Liver (tissue), 9 donors: ENCODE measurements around the gene ANO7. TPM values are rescaled to one million over a fixed set of nuclear protein-coding genes. Genes with fewer than 3 reads are reported as not detected.

Experiments used
- DNase-seq: peaks from one replicate; pipeline ENCODE4 v3.0.0-alpha.2; 2017; ENCODE audit warnings: low spot score
- H3K27ac ChIP-seq, 2 donors: one replicate each; pipeline ENCODE4 v1.7.0; 2013; ENCODE audit warnings: inconsistent platforms in 2 of 2, low read length in 2 of 2, control low read depth in 1 of 2, low read depth in 1 of 2, mild to moderate bottlenecking in 1 of 2
- H3K27me3 ChIP-seq, 4 donors: one replicate each; pipeline versions ENCODE4 v1.6.1 to v1.7.0; 2013; ENCODE audit warnings: low read length in 3 of 4, inconsistent platforms in 1 of 4, mild to moderate bottlenecking in 1 of 4, moderate library complexity in 1 of 4; ENCODE audit not compliant: control insufficient read depth in 4 of 4, insufficient read depth in 4 of 4
- H3K36me3 ChIP-seq, 4 donors: one replicate each; pipeline versions ENCODE4 v1.6.1 to v1.7.0; 2013; ENCODE audit warnings: low read length in 3 of 4, mild to moderate bottlenecking in 3 of 4, low read depth in 1 of 4, moderate library complexity in 1 of 4; ENCODE audit not compliant: control insufficient read depth in 4 of 4, insufficient read depth in 3 of 4
- H3K4me1 ChIP-seq, 4 donors: one replicate each; pipeline versions ENCODE4 v1.6.1 to v1.7.0; 2013; ENCODE audit warnings: low read length in 3 of 4, mild to moderate bottlenecking in 3 of 4, moderate library complexity in 1 of 4; ENCODE audit not compliant: control insufficient read depth in 4 of 4, insufficient read depth in 4 of 4
- H3K4me3 ChIP-seq, 3 donors: one replicate each; pipeline versions ENCODE4 v1.6.1 to v1.7.0; 2013; ENCODE audit warnings: low read length in 3 of 3, control low read depth in 1 of 3, low read depth in 1 of 3, mild to moderate bottlenecking in 1 of 3
- H3K9ac ChIP-seq, 2 donors: one replicate each; pipeline ENCODE4 v1.7.0; 2013; ENCODE audit warnings: low read length in 2 of 2, mild to moderate bottlenecking in 2 of 2, moderate library complexity in 2 of 2, control low read depth in 1 of 2, low read depth in 1 of 2
- H3K9me3 ChIP-seq, 4 donors: one replicate each; pipeline versions ENCODE4 v1.6.1 to v1.7.0; 2013; ENCODE audit warnings: low read length in 3 of 4; ENCODE audit not compliant: control insufficient read depth in 4 of 4
- ATF3 ChIP-seq: IDR thresholded peaks from 2 replicates; pipeline ENCODE4 v1.6.1; 2016; ENCODE audit warnings: antibody characterized with exemption
- EGR1 ChIP-seq, 2 donors: IDR thresholded peaks; 2 replicates each; pipeline ENCODE4 v1.6.1; 2016 to 2018; ENCODE audit warnings: antibody characterized with exemption in 2 of 2, low read depth in 2 of 2
- FOXA1 ChIP-seq: IDR thresholded peaks from 2 replicates; pipeline ENCODE4 v1.6.1; 2016; ENCODE audit warnings: antibody characterized with exemption
- FOXA2 ChIP-seq: IDR thresholded peaks from 2 replicates; pipeline ENCODE4 v1.6.1; 2016; ENCODE audit warnings: antibody characterized with exemption
- GABPA ChIP-seq, 2 donors: IDR thresholded peaks in 1 of 2; conservative IDR thresholded peaks in 1 of 2; 2 replicates each; pipeline ENCODE4 v1.6.1; 2016; ENCODE audit warnings: antibody characterized with exemption in 2 of 2, mild to moderate bottlenecking in 1 of 2, moderate library complexity in 1 of 2
- HNF4A ChIP-seq, 2 donors: conservative IDR thresholded peaks; 2 replicates each; pipeline ENCODE4 v1.6.1; 2016; ENCODE audit warnings: antibody characterized with exemption in 2 of 2, mild to moderate bottlenecking in 2 of 2
- HNF4G ChIP-seq: IDR thresholded peaks from 2 replicates; pipeline ENCODE4 v1.6.1; 2016; ENCODE audit warnings: antibody characterized with exemption
- MAX ChIP-seq: IDR thresholded peaks from 2 replicates; pipeline ENCODE4 v1.6.1; 2016; ENCODE audit warnings: antibody characterized with exemption
- NR2F2 ChIP-seq: IDR thresholded peaks from 2 replicates; pipeline ENCODE4 v1.6.1; 2016; ENCODE audit warnings: antibody characterized with exemption
- RAD21 ChIP-seq, 2 donors: IDR thresholded peaks; 2 replicates each; pipeline ENCODE4 v1.6.1; 2016; ENCODE audit warnings: antibody characterized with exemption in 2 of 2, mild to moderate bottlenecking in 2 of 2
- RXRA ChIP-seq, 2 donors: IDR thresholded peaks; 2 replicates each; pipeline ENCODE4 v1.6.1; 2017 to 2018; ENCODE audit warnings: antibody characterized with exemption in 2 of 2, mild to moderate bottlenecking in 1 of 2
- SP1 ChIP-seq: IDR thresholded peaks from 2 replicates; pipeline ENCODE4 v1.6.1; 2018; ENCODE audit warnings: antibody characterized with exemption, mild to moderate bottlenecking
- TAF1 ChIP-seq: conservative IDR thresholded peaks from 2 replicates; pipeline ENCODE4 v1.6.1; 2016; ENCODE audit warnings: antibody characterized with exemption, mild to moderate bottlenecking
- YY1 ChIP-seq: IDR thresholded peaks from 2 replicates; pipeline ENCODE4 v1.6.1; 2016; ENCODE audit warnings: antibody characterized with exemption, mild to moderate bottlenecking
- WGBS: extraction: QIAGEN DNeasy Blood & Tissue Kit; methylation state at CpG from one replicate; pipeline ENCODE4 v1.1.7; 2013; 5-methylcytosine and 5-hydroxymethylcytosine counted together
- polyA plus RNA-seq, 2 donors: library from polyadenylated mRNA; stranded (reverse) in 1 of 2; unstranded in 1 of 2; fragments of 200-250 nt in 1 of 2; fragments of >200 nt in 1 of 2; fragmentation: Nextera tagmentation in 1 of 2; extraction: Ambion mirVana in 1 of 2; gene quantifications; one replicate each; pipeline versions ENCODE4 v1.2.1 to v1.2.3, GENCODE V29; 2013 to 2015
- total RNA-seq, 2 donors: library from RNA; depleted of rRNA; stranded (reverse); fragments of >200 nt; gene quantifications; one replicate each; pipeline ENCODE4 v1.2.3, GENCODE V29; 2014
- TF ChIP-seq, protein P1 (sequence below): fragments of 150-350 bp; IDR thresholded peaks from 2 replicates; pipeline ENCODE4 v1.5.1; 2017; ENCODE audit warnings: improper control_type of control experiment, low read depth, low read length; ENCODE audit not compliant: missing input control
- TF ChIP-seq, protein P2 (sequence below): IDR thresholded peaks from 2 replicates; pipeline ENCODE4 v1.6.1; 2016; ENCODE audit warnings: antibody characterized with exemption
- TF ChIP-seq, protein P3 (sequence below): IDR thresholded peaks from 2 replicates; pipeline ENCODE4 v1.6.1; 2016; ENCODE audit warnings: antibody characterized with exemption, mild to moderate bottlenecking
- donor health status: healthy.
- donor health status: healthy.
- donor health status: healthy.
- donor health status: healthy.
- donor health status: healthy.

ANO7 gene
- total and polyA plus RNA-seq, 4 donors = 0.25 to 0.70 (median 0.45) TPM

DNA sequence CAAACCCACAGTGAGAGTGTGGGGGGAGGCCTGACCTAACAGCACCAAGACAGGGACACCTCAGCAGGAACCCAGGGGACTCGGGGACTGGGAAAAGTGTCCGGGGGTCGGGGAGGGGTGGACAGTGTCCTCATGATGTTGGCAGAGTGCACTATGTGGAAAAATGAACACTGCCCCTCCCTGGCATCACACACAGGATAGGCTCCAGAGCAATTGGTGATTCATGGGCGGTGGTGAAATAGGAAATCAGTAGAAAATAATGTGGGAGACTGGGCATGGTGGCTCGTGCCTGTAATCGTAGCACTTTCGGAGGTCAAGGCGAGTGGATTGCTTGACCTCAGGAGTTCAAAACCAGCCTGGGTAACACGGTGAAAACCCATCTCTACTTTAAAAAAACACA is 3.6 kb upstream of the ANO7 start:
- H3K4me3 ChIP-seq = no peak overlapping the region
- TF ChIP-seq, protein P1, sequence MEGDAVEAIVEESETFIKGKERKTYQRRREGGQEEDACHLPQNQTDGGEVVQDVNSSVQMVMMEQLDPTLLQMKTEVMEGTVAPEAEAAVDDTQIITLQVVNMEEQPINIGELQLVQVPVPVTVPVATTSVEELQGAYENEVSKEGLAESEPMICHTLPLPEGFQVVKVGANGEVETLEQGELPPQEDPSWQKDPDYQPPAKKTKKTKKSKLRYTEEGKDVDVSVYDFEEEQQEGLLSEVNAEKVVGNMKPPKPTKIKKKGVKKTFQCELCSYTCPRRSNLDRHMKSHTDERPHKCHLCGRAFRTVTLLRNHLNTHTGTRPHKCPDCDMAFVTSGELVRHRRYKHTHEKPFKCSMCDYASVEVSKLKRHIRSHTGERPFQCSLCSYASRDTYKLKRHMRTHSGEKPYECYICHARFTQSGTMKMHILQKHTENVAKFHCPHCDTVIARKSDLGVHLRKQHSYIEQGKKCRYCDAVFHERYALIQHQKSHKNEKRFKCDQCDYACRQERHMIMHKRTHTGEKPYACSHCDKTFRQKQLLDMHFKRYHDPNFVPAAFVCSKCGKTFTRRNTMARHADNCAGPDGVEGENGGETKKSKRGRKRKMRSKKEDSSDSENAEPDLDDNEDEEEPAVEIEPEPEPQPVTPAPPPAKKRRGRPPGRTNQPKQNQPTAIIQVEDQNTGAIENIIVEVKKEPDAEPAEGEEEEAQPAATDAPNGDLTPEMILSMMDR = no peak
- TF ChIP-seq YY1 (no peak), MAX (no peak), ATF3 (no peak), HNF4A (conservative IDR thresholded peaks at IDR 0.05) (no peak), NR2F2 (no peak), RAD21 (IDR thresholded peaks at IDR 0.05) (no peak), FOXA1 (no peak), EGR1 (IDR thresholded peaks at IDR 0.05; ENCODE audit: low read depth in 2 of 2) (no peak), SP1 (no peak), TAF1 (no peak), HNF4G (no peak)
- TF ChIP-seq, protein P2, sequence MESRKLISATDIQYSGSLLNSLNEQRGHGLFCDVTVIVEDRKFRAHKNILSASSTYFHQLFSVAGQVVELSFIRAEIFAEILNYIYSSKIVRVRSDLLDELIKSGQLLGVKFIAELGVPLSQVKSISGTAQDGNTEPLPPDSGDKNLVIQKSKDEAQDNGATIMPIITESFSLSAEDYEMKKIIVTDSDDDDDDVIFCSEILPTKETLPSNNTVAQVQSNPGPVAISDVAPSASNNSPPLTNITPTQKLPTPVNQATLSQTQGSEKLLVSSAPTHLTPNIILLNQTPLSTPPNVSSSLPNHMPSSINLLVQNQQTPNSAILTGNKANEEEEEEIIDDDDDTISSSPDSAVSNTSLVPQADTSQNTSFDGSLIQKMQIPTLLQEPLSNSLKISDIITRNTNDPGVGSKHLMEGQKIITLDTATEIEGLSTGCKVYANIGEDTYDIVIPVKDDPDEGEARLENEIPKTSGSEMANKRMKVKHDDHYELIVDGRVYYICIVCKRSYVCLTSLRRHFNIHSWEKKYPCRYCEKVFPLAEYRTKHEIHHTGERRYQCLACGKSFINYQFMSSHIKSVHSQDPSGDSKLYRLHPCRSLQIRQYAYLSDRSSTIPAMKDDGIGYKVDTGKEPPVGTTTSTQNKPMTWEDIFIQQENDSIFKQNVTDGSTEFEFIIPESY = no peak
- WGBS = 81% methylated on average over 9 of the region's 9 CpGs
- no peak overlapping the region for H3K27ac ChIP-seq
- H3K9me3 ChIP-seq = no peaks in the 10 kb centered on the region
- no peak overlapping the region for H3K9ac ChIP-seq
- peaks cover 0 to 13% (median 5%) of the 10 kb centered on the region in 4 donors for H3K36me3 ChIP-seq
- H3K4me1 ChIP-seq = no peaks in the 10 kb centered on the region
- H3K27me3 ChIP-seq = no peaks in the 10 kb centered on the region
- DNase-seq = no peak

GRCh38 chr2:241185961-241186360 is 2.5 kb upstream of the ANO7 start:
- Histone ChIP-seq H3K9ac (no peak overlapping the region), H3K9me3 (no peaks in the 10 kb centered on the region), H3K4me3 (no peak overlapping the region), H3K4me1 (no peaks in the 10 kb centered on the region), H3K36me3 (peaks cover 0 to 13% (median 3%) of the 10 kb centered on the region in 4 donors), H3K27me3 (no peaks in the 10 kb centered on the region), H3K27ac (no peak overlapping the region)
- 83% methylated on average over 11 of the region's 11 CpGs for WGBS
- TF ChIP-seq, protein P2 = no peak
- TF ChIP-seq RAD21 (IDR thresholded peaks at IDR 0.05) (no peak), NR2F2 (no peak), FOXA2 (no peak), YY1 (no peak), FOXA1 (no peak), GABPA (IDR thresholded peaks at IDR 0.05 in 1 of 2, conservative IDR thresholded peaks at IDR 0.05 in 1 of 2) (no peak), RXRA (IDR thresholded peaks at IDR 0.05) (no peak), TAF1 (no peak)
- TF ChIP-seq, protein P3, sequence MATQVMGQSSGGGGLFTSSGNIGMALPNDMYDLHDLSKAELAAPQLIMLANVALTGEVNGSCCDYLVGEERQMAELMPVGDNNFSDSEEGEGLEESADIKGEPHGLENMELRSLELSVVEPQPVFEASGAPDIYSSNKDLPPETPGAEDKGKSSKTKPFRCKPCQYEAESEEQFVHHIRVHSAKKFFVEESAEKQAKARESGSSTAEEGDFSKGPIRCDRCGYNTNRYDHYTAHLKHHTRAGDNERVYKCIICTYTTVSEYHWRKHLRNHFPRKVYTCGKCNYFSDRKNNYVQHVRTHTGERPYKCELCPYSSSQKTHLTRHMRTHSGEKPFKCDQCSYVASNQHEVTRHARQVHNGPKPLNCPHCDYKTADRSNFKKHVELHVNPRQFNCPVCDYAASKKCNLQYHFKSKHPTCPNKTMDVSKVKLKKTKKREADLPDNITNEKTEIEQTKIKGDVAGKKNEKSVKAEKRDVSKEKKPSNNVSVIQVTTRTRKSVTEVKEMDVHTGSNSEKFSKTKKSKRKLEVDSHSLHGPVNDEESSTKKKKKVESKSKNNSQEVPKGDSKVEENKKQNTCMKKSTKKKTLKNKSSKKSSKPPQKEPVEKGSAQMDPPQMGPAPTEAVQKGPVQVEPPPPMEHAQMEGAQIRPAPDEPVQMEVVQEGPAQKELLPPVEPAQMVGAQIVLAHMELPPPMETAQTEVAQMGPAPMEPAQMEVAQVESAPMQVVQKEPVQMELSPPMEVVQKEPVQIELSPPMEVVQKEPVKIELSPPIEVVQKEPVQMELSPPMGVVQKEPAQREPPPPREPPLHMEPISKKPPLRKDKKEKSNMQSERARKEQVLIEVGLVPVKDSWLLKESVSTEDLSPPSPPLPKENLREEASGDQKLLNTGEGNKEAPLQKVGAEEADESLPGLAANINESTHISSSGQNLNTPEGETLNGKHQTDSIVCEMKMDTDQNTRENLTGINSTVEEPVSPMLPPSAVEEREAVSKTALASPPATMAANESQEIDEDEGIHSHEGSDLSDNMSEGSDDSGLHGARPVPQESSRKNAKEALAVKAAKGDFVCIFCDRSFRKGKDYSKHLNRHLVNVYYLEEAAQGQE = no peak
- TF ChIP-seq, protein P1 = no peak
- DNase-seq = no peak
